ENCODE data around the gene MEF2B.
"Not testable (repeated sequence)": the region's sequence is repeated elsewhere in the genome, so short reads cannot be mapped to it uniquely, and the experiment has no call there.

Gene MEF2B

DNA sequence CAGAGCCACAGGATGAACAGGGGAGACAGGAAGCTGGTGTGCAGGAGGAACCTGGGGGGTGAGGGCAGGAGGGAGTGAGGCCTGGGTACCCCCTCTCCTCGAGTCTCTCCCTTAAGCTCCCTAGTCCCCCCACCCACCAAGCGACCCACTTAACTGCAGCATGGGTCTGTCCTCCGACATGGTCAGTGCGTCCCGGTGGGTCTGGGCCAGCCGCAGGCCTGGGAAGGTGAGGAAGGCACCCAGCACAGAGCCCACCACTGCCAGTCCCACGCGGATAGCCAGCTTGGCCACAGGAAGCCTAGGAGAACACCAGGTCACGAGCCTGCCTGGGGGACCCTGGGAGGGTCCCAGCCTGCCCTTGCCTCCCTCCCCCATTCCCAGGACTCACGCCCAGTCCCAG lies 48.7 kb downstream of the MEF2B start:
- no peak for DNase-seq

DNA sequence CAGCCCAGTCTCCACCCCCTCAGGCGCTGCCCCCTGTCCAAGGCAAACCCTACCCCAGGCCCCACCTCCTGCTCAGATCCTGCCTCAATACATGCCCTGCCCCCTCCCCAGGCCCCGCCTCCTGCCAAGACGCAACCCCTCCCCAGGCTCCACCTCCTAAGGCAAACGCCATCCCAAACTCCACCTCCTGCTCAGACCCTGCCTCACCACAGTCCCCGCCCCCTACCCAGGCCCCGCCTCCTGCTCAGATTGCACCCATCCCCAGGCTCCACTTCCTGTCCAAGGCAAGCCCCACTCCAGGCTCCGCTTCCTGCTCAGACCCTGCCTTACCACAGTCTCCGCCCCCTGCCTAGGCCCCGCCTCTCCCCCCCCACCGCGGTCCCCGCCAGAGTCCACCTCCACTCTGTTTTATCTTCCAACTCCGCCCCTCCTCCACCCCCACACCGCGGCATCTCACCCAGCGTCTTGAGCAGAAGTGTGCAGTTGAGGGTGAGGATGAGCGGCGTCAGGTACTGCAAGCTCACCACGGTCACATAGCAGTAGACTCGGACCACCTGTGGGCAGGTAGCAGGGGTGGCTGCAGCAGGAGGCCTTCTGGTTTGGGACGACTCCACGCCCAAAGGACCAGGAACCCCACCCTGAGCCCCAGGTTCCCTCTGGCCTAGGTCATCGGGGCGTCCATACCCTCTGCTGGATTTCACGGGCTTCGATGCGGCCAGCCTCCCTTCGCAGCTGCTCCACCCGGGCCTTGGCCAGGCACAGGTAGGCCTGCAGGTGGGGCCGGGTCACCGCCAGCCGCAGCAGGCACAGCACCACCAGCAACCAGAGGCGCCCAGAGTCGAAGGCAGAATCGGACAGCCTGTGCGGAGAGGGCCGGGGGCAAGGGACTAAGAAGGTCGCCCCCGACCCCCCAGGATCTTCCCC lies 49.5 kb downstream of the MEF2B start:
- no peak for DNase-seq

DNA sequence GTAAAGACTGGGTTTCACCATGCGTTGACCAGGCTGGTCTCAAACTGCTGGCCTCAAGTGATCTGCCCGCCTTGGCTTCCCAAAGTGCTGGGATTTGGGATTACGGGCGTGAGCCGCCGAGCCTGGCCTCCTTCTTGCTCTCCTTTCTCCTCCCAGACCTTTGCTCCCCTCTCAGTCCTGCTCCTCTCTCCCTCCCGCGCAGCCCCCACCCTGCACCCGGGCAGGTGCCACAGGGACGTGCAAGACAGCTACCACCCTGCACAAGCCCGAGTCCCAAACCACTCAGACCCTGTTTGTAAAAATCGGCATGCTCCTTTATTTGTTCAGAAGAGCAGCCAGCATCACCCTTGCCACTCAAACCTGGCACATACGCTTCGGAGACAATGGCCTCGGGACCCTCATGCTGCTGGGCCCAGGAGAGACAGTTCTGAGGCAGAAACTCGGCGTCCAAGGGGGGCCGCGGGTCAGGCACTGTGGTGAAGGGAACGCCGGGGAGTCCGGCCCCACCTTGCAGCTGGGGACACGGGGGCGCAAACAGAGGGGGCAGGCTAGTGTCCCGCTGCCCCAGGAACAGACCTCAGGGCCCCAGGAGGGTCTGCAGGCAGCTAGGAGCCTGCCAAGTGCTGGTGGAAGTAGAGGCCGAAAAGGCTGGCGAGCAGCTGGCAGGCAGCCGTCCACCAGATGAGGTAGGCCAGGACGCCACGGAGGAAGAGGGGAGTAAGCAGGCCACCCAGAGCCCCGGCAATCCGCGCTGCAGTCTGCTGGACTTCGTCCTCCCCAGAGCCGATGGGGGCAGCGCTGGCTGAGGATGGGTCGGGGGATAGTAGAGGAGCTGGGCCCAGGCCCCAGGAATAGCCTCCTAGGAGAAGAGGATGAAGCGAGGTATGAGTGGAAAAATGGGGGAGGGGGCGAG lies 50.5 kb downstream of the MEF2B start:
- no peak for DNase-seq

DNA sequence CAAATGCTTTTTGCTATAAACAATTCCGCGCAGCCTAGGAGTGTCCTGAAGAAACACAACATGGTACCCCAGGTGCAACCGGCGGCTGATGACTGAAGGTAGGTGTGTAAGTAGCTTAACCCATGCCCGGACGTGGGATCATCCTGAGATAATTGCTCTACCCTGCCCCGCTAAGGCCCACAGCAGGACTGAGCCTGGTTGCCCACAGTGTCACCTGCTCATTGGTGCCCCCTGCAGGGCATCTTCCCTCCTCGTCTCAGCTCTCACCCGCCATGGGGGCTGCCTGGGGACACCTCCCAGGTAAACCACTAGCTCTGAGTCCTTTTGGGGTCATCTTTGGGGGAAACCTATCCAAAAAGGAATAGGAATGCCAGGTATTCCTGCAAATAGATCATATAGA lies 54.1 kb downstream of the MEF2B start:
- DNase-seq: peak; percentile 7

DNA sequence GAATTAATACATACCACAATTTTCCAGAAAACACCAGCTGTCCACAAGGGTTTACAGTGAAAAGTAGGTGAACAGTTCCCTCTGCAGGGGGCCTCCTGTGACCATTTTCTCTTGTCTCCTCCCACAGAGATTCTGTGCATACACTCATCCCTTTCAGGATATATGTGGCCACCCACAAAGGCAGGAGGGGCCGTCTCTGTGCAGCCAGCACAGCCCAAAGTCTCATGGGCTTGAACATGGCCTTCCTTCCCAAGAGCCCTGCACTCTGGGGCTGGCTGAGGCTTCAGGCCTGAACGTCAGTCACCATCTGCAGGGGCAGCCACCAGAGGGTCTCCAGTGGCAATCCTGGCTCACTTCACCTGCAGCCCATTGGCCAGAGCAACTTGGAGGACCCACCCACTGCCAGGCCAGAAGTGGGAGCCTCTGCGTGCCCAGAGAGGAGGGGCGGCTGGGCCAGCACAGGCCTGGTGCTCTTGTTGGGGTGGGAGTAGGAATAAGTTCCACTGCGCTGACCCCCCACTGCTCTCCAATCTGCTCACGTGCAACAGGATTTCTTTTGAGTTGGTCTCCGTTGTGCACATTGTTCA lies 56.9 kb downstream of the MEF2B start:
- DNase-seq: peak; percentile 6

- no peak for DNase-seq
Measured at GRCh38 chr19:19111967-19112580, 58.0 kb downstream of the MEF2B start.

- no peak for DNase-seq
Measured at GRCh38 chr19:19111136-19111835, 58.8 kb downstream of the MEF2B start.

- no peak for DNase-seq
Measured at GRCh38 chr19:19110410-19111135, 59.5 kb downstream of the MEF2B start.

DNA sequence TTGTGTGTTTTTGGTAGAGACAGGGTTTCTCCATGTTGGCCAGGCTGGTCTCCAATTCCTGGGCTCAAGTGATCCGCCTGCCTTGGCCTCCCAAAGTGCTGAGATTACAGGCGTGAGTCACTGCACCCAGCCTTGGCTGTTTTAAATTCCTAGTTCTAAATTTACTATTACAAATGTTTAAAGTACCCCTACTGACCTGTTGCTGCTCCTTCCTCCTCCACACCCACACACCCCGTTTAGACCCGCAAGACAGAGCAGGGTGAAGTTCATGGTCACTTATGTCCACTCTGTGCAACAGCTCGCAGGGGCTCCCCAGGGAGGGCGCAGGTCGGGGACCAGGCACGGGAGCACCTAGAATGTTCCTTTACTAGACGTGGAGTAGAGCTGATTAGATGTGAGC lies 60.5 kb downstream of the MEF2B start:
- no peak for DNase-seq

DNA sequence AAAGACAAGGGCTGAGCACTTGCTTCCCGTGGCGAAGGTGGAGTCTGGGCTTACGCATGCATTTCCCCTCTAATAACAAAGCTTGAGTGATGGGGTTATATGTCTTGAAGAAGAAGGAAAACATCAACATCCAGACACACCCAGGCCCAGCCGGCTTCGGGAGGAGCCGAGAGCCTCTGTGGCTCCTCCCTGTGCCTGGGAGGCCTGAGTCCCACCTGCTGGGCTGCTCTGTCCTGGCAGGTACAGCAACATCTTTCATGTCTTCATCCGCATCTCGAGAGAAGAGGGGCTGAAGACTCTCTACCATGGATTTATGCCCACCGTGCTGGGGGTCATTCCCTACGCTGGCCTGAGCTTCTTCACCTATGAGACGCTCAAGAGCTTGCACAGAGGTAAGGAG lies 62.4 kb downstream of the MEF2B start:
- DNase-seq: no peak

DNA sequence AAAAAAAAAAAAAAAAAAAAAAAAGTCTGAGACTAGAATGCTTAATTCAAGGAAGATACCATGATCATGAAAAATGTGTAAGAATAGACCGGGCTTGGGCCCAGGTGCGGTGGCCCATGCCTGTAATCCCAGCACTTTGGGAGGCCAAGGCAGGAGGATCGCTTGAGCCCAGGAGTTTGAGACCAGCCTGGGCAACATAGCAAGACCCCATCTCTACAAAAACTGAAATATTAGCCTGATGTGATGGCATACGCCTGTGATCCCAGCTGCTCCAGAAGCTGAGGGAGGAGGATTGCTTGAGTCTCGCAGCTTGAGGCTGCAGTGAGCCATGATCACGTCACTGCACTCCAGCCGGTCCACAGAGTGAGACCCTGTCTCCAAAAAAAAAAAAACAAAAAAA lies 63.1 kb downstream of the MEF2B start:
- DNase-seq: not testable (repeated sequence)

GRCh38 chr19:19106056-19106551 lies 64.0 kb downstream of the MEF2B start:
- no peak for DNase-seq

DNA sequence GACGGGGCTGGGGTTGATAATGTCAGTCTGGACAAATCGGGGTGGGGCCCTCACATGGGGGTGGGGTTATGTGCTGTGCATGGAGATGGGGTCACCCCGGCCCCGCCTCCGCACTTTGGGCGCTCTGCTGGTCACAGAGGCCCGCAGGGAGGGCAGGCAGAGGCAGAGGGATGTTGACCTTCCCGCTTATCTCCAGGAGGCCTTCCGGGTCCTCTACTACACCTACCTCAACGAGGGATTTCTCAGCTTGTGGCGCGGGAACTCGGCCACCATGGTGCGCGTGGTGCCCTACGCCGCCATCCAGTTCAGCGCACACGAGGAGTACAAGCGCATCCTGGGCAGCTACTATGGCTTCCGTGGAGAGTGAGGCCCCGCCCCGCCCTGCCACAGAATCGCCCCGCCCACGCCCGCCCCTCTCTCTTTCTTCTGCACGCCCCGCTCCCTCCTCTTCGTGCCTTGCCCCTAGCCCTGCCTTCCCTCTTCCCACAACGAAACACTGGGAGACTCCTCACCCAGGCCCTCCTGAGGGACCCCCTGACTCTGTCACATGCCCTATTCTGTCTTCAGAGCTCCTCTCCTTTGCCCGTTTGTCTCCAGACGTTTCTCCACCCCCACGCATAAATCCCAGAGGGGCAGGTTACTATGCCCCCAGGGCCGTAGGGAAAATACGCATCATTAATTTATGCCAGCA lies 64.6 kb downstream of the MEF2B start:
- DNase-seq: peak; percentile 66

- DNase-seq: no peak
Measured at GRCh38 chr19:19103167-19103566, 66.9 kb downstream of the MEF2B start.

DNA sequence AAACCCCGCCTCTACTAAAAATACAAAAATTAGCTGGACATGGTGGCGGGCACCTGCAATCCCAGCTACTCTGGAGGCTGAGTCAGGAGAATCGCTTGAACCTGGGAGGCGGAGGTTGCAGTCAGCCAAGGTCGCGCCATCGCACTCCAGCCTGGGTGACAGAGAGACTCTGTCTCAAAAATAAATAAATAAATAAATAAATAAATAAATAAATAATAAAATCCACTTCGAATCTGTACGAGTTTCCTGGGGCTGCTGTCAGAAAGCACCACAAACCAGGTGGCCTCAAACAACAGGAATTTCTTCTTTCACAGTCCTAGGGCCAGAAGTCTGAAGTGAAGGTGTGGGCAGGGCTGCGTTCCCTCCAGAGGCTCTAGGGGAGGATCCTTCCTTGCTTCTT lies 67.5 kb downstream of the MEF2B start:
- not testable (repeated sequence) for DNase-seq

DNA sequence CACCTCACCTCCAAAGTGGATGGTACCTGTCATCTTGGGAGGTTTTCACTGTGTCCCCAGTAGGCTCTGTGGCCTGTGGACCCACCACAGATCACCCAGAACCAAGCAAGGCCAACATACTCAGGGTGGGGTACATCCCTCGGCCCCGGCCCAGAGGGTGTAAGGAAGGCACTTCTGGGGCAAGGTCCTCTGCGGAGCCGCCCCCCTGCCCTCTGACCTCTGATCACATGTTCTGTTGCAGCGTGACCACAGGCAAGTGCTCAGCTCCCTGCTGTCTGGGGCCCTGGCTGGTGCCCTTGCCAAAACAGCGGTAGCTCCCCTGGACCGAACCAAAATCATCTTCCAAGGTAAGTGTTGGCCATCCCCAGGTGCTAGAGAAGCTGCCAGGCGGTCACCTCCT lies 68.5 kb downstream of the MEF2B start:
- no peak for DNase-seq

GRCh38 chr19:19098703-19099632 lies 71.1 kb downstream of the MEF2B start:
- DNase-seq: no peak

GRCh38 chr19:19098084-19098702 lies 71.9 kb downstream of the MEF2B start:
- DNase-seq: no peak

All from SHP77 treated with DMSO at 0.1 percent for 48 hours (cell line).